Stimulated activated CD4-positive, alpha-beta T cell treated with anti-CD3 and anti-CD28 coated beads, Interleukin-1b, Interleukin-23, amount 100 ng/mL, for 4 hours (primary cell): Measurements from ENCODE around the gene PLA1A.

ENCODE experiments used
- DNase-seq, 2 donors: peaks; one replicate each; pipeline ENCODE4 v3.0.0-alpha.2; 2020; ENCODE audit warnings: low read depth in 2 of 2

PLA1A gene

GRCh38 chr3:119636891-119637611 is 39.4 kb downstream of the PLA1A start:
- no peak for DNase-seq

GRCh38 chr3:119637679-119638477 is 40.2 kb downstream of the PLA1A start:
- no peak for DNase-seq

GRCh38 chr3:119639494-119640350 is 42.0 kb downstream of the PLA1A start:
- DNase-seq = no peak

GRCh38 chr3:119641416-119641815 is 43.7 kb downstream of the PLA1A start:
- no peak for DNase-seq

DNA sequence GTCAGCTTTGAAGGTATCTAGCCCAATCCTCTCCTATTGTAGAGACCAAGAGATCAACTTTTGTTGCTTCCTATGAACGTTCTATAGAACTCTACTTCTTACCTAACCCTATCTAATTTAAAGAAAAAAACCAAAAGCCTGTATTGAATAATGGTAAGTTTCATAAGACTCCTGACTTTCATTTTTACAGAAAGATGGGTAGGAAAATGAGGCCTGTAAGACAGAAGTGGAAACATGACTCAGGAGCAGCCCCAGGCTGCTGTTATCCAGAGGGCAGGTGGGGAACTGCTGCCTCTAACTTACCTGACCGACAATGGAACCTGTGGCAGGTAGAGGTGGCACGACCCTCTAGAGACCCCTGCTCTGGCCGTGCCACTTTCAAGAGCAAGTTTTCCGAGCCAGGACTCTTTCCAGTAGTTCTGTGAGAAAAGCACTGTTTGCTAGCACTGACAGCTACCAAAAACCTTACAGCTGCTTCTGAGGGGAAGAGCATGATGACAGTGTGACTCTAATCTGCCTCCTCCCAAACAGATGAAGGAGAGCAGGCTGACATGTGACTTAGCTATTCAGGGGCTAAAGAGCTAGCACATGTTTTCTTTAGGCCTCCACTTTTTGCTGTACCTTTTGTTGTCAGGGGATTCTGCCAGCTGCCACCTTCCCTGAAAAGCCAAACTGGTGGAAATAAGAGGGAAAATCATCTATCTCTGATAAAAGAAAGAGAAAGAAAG is 45.2 kb downstream of the PLA1A start:
- no peak for DNase-seq

DNA sequence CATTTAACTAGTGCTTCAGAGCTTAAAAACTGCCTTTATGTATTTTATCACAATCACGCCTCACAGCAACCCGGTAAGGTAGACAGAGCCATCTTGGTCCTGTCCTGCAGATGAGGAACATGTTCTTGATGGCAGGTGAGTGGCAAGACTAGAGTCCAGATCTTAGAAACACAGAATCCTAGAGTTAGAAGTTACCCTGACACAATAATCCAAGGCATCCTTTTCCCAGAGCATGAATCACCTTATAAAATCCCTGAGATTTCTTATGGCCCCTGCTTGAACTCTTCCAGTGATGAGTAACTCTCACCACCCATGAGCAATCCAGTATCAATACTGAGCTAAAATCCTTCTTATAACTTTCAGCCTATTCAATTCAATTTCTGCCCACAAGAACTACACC is 45.8 kb downstream of the PLA1A start:
- no peak for DNase-seq

DNA sequence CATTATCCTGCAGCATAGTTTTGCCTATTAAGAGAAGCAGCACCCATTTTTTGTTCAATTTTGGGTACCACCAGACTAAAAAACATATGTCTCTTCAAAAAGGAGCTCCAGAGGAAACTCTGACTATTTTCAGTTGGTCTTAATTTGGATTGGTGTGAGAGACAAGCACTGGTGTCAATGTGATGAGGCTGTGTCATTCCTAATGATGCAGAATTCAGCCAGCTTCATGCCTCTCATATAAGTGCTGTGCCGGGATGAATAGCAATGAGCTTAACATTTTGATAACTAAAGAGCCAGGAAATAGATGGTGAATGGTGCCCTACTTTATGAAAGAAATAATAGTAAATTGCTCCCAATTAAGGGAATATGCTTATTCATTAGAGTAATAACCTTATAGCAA is 46.8 kb downstream of the PLA1A start:
- DNase-seq = no peak

GRCh38 chr3:119645813-119646212 is 48.1 kb downstream of the PLA1A start:
- DNase-seq = no peak

DNA sequence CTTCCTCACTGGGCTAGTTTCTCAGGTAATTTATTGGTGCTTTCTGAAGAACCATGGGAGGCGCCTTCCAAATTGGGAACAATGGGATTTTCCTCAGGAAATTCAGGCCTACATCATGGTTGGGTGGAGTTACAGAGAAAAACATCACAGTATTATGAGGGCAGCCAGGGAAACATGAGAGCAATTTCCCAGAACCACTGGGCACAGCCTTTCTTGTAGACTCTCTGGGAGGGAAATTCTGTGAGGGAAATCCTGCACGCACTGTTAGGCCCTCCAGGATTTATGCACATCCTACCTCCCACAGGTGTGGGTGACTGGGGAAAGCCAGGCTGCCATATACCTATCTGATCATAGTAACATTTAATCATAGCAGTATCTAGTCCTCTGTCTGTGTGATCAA is 49.5 kb downstream of the PLA1A start:
- DNase-seq = no peak

DNA sequence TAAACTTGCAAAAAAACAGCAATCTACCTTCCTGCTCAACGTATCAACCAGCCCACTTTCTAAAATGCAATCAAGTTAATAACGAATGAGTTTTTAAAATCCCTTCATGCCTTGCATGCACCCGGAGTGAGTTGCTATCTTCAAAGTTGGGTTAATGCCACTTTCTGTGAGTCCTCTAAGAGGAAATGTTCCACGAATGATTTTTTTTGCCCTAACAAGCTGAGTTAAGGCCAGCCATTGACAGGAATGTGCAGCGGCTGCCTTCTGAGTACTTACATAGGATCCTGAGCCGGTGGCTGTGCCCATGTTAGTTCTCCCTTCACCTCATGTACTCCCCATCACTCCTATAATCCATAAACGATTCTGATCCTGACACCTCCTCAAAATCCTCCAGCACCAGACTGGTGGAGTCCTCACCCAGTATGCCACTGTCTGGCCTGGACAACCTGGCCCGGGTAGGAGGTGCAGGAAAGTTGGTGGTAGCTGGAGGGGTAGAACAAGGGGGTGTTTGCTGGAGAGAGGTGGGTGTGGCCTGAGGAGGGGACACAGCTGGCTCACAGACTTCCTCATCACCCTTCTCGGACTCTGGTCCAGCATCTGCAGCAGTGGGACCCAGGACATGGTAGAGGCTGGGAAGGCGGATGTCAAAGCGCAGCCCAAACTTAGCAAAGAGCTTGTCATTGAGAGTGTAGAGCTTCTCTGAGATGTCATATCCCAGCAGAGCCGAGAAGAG is 50.3 kb downstream of the PLA1A start:
- DNase-seq = no peak

DNA sequence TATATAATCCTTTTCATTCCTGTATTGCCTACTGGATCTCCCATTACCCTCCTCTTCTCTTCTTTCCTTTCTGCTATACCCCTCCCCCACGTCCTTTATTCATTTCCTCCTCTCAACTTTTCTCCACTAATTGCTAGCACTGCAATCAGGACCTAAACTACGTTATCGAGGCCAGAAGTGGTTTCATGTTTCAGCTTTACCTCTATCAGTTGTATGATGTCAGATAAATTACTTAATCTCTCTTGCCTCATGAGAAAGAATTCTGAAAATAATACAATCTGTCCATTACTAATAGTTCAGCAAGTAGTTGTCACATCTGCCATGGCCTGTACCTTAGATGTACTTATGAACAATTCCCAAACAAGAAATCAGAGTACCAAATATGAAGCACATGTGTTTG is 52.1 kb downstream of the PLA1A start:
- DNase-seq = no peak

- DNase-seq = no peak
Observed at GRCh38 chr3:119652306-119653033, 54.8 kb downstream of the PLA1A start.

GRCh38 chr3:119653876-119654275 is 56.2 kb downstream of the PLA1A start:
- no peak for DNase-seq

GRCh38 chr3:119657887-119658702 is 60.4 kb downstream of the PLA1A start:
- no peak for DNase-seq

DNA sequence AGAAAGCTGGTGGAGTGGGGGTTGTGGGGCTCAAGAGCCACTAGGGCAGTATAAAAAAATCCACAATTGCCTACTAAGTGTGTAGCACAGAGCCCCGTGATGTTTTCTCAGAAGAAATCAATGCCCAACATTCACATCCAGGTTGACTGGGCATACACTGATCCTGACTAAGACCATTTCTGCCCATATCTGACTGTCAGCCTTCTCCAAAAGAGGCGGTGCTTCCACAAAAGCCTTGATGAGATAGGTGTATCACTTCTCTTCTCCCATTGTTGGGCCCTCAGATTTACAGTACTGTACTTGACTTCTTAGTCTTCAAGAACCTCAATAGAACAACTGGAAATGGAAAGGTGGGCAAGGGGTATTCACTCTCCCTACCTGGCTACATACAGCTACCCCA is 61.3 kb downstream of the PLA1A start:
- no peak for DNase-seq

DNA sequence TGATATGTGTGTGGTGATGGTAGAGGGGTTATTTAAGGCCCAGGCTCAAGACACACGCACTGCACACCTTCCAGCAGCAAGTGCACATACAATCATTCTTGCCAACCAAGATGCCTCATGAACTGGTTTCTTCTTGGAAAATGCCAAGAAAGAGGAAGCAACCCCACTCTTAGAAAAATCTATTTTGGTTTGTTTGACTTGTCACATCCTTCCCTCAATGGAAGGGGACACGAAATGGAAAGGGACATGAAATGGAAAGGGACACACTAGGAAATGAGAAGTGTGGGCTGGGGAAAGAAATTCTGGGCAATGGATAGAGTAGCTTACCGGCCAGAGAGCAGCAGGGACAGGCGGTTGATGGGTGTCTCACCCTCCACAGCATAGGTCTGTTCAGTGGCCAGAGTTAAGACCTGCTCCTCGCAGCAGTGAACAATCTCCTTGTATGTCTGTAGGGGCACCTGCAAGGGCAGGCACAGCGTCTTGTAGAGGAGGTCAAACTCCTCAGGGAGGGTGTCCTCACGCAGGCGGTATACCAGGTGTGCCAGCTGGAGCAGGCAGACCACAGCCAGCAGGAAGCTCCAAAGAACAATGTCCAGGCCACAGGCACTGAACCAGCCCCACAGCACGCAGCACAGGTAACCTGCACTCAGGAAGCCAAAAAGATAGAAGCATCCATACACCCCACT is 62.1 kb downstream of the PLA1A start:
- no peak for DNase-seq

GRCh38 chr3:119660474-119661440 is 63.1 kb downstream of the PLA1A start, which contains the start of gene POPDC2:
TSS of gene POPDC2 (minus strand) at chr3:119660589. CDS start at chr3:119660423, 166 bp downstream.
- no peak for DNase-seq
